PFSK-1 (cell line): ENCODE results near the gene NACC2.

Source experiments
- FOXP2 ChIP-seq: optimal IDR thresholded peaks from 2 replicates; pipeline ENCODE3; 2011; ENCODE audit warnings: borderline replicate concordance, control low read depth, inconsistent platforms; ENCODE audit not compliant: insufficient read depth; ENCODE audit errors: extremely low read length, extremely low read depth
- TF ChIP-seq, protein P1 (sequence below), 2 experiments: IDR thresholded peaks; 2 replicates each; pipeline versions ENCODE4 v1.6.1 to v1.8.0; 2011 to 2012; ENCODE audit warnings: low read depth in 2 of 2, low read length in 2 of 2, control low read depth in 1 of 2, inconsistent platforms in 1 of 2, mild to moderate bottlenecking in 1 of 2, moderate library complexity in 1 of 2; ENCODE audit not compliant: insufficient read depth in 1 of 2

DNA sequence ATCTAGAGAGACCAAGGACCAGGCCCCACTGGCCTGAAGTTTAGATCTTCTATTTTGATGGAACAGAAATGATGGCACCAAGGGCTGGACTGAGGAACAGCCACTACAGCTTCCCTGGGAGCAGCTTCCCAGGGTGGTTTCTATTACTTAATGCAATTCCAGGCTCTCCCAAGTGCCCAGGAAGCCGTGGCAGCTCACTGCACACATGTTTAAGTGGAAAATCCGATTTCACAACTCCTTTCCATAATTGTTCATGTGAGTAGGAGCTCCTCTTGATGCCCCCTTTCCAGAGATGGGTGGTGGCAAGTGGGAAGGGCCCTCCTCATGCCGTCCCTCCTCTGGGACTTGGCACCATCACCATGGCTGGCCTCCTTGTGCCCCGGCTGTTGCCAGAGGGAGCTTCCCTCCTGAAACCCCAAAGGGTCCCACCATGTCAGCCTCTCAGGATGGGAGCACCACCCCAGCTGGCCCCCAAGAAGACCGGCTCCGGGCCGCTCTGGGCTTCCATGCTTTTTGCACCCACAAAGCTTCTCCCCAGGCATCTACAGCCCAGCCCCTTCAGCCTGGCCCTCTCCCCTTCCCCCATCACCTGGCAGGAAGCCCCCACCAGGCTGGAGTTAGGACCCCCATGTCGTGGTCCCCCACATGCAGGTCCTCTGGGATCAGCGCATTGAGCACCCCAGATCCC lies 124.8 kb downstream of the NACC2 start:
- TF ChIP-seq, protein P1, sequence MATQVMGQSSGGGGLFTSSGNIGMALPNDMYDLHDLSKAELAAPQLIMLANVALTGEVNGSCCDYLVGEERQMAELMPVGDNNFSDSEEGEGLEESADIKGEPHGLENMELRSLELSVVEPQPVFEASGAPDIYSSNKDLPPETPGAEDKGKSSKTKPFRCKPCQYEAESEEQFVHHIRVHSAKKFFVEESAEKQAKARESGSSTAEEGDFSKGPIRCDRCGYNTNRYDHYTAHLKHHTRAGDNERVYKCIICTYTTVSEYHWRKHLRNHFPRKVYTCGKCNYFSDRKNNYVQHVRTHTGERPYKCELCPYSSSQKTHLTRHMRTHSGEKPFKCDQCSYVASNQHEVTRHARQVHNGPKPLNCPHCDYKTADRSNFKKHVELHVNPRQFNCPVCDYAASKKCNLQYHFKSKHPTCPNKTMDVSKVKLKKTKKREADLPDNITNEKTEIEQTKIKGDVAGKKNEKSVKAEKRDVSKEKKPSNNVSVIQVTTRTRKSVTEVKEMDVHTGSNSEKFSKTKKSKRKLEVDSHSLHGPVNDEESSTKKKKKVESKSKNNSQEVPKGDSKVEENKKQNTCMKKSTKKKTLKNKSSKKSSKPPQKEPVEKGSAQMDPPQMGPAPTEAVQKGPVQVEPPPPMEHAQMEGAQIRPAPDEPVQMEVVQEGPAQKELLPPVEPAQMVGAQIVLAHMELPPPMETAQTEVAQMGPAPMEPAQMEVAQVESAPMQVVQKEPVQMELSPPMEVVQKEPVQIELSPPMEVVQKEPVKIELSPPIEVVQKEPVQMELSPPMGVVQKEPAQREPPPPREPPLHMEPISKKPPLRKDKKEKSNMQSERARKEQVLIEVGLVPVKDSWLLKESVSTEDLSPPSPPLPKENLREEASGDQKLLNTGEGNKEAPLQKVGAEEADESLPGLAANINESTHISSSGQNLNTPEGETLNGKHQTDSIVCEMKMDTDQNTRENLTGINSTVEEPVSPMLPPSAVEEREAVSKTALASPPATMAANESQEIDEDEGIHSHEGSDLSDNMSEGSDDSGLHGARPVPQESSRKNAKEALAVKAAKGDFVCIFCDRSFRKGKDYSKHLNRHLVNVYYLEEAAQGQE (IDR thresholded peaks at IDR 0.05; ENCODE audit: insufficient read depth in 1 of 2, low read depth in 2 of 2, low read length in 2 of 2): no peak
- TF ChIP-seq FOXP2: no peak
